ENCODE results near the gene WFIKKN2. TPM values are rescaled to one million over a fixed set of nuclear protein-coding genes. Genes with fewer than 3 reads are reported as not detected.

WFIKKN2 gene
- total RNA-seq, 1 experiment from 2014 or later = not detected

- no TSS peak for BruUV-seq (replicated peaks)
- H3K9me3 ChIP-seq (ENCODE audit: low read depth, low read length, poor library complexity, severe bottlenecking) = no peaks in the 10 kb centered on the region
- peaks cover 24% of the 10 kb centered on the region for H3K36me3 ChIP-seq (ENCODE audit: insufficient read depth, low read length, poor library complexity, severe bottlenecking)
- POLR2A ChIA-PET (ENCODE audit: low non-redundant PET) = interaction anchor here (0.5 to 1.1 kb wide), 11 partner anchors 31 to 423 kb away, joined by 3 to 18 read pairs (median 4); partner anchors contain the start of gene WFIKKN2
- peak; percentile 96 for DNase-seq (ENCODE audit: low spot score)
- H3K4me3 ChIP-seq (ENCODE audit: low read depth, low read length, poor library complexity, severe bottlenecking) = peak within 1 kb of the TSS; percentile 58
- H3K4me1 ChIP-seq (ENCODE audit: insufficient read depth, low read length, poor library complexity, severe bottlenecking) = peaks cover 6% of the 10 kb centered on the region
- CTCF ChIA-PET = interaction anchor here (0.5 to 1.7 kb wide), 5 partner anchors 9 to 387 kb away, joined by 3 to 12 read pairs (median 5); no protein-coding TSS in a partner anchor
- no peaks in the 10 kb centered on the region for H3K27me3 ChIP-seq (replicated peaks; ENCODE audit: insufficient read depth, low read depth, low read length, poor library complexity)
- peak within 1 kb of the TSS; percentile 95 for H3K27ac ChIP-seq (ENCODE audit: low read depth, low read length, poor library complexity, severe bottlenecking)
- intact Hi-C loops (cut with micrococcal nuclease; ENCODE audit: unreplicated experiment) = loop anchor here (5.0 kb wide), 3 partner anchors 46 to 301 kb away; partner anchors contain the start of genes NME1 and NME2
- TF ChIP-seq EZH2 (IDR thresholded peaks at IDR 0.05; ENCODE audit: borderline replicate concordance, low read depth, low read length, poor library complexity, severe bottlenecking) (no peak), CTCF (conservative IDR thresholded peaks at IDR 0.05; ENCODE audit: low read depth, low read length) (no peak)
Measured at GRCh38 chr17:50866261-50866949, 31.0 kb downstream of the WFIKKN2 start, which contains the start of gene TOB1. TOB1 (minus strand) TSS chr17:50866354; CDS start chr17:50864017, 2,337 bp downstream.

- POLR2A ChIA-PET (ENCODE audit: low non-redundant PET) = interaction anchor here (0.6 kb wide), 1 partner anchor 13 kb away, joined by 4 read pairs; no protein-coding TSS in a partner anchor
- TF ChIP-seq EZH2 (IDR thresholded peaks at IDR 0.05; ENCODE audit: borderline replicate concordance, low read depth, low read length, poor library complexity, severe bottlenecking) (no peak), CTCF (conservative IDR thresholded peaks at IDR 0.05; ENCODE audit: low read depth, low read length) (no peak)
- Histone ChIP-seq H3K4me1 (ENCODE audit: insufficient read depth, low read length, poor library complexity, severe bottlenecking) (peaks cover 6% of the 10 kb centered on the region), H3K4me3 (ENCODE audit: low read depth, low read length, poor library complexity, severe bottlenecking) (peak overlapping the region; percentile 58), H3K27ac (ENCODE audit: low read depth, low read length, poor library complexity, severe bottlenecking) (peak overlapping the region; percentile 95), H3K27me3 (replicated peaks; ENCODE audit: insufficient read depth, low read depth, low read length, poor library complexity) (no peaks in the 10 kb centered on the region), H3K36me3 (ENCODE audit: insufficient read depth, low read length, poor library complexity, severe bottlenecking) (peaks cover 19% of the 10 kb centered on the region), H3K9me3 (ENCODE audit: low read depth, low read length, poor library complexity, severe bottlenecking) (no peaks in the 10 kb centered on the region)
- BruUV-seq (replicated peaks) = no TSS peak
- intact Hi-C loops (cut with micrococcal nuclease; ENCODE audit: unreplicated experiment) = loop anchor here (5.0 kb wide), 3 partner anchors 45 to 300 kb away; partner anchors contain the start of genes NME1 and NME2
- CTCF ChIA-PET = interaction anchor here (1.6 kb wide), 2 partner anchors 15 to 84 kb away, joined by 4 to 5 read pairs; no protein-coding TSS in a partner anchor
- DNase-seq (ENCODE audit: low spot score) = peak; percentile 83
Measured at GRCh38 chr17:50866950-50867362, 31.6 kb downstream of the WFIKKN2 start.

- Histone ChIP-seq H3K4me1 (ENCODE audit: insufficient read depth, low read length, poor library complexity, severe bottlenecking) (peaks cover 6% of the 10 kb centered on the region), H3K9me3 (ENCODE audit: low read depth, low read length, poor library complexity, severe bottlenecking) (no peaks in the 10 kb centered on the region), H3K36me3 (ENCODE audit: insufficient read depth, low read length, poor library complexity, severe bottlenecking) (peaks cover 13% of the 10 kb centered on the region), H3K4me3 (ENCODE audit: low read depth, low read length, poor library complexity, severe bottlenecking) (peak overlapping the region; percentile 58), H3K27me3 (replicated peaks; ENCODE audit: insufficient read depth, low read depth, low read length, poor library complexity) (no peaks in the 10 kb centered on the region), H3K27ac (ENCODE audit: low read depth, low read length, poor library complexity, severe bottlenecking) (peak overlapping the region; percentile 95)
- peak; percentile 97 for DNase-seq (ENCODE audit: low spot score)
- ChIA-PET CTCF (interaction anchor here (1.6 kb wide), 2 partner anchors 15 to 85 kb away, joined by 4 to 5 read pairs; no protein-coding TSS in a partner anchor), POLR2A (ENCODE audit: low non-redundant PET) (interaction anchor here (0.6 kb wide), 1 partner anchor 14 kb away, joined by 4 read pairs; no protein-coding TSS in a partner anchor)
- intact Hi-C loops (cut with micrococcal nuclease; ENCODE audit: unreplicated experiment) = loop anchor here (5.0 kb wide), 3 partner anchors 45 to 300 kb away; partner anchors contain the start of genes NME1 and NME2
- no peak for TF ChIP-seq CTCF (conservative IDR thresholded peaks at IDR 0.05; ENCODE audit: low read depth, low read length)
- TF ChIP-seq EZH2 (IDR thresholded peaks at IDR 0.05; ENCODE audit: borderline replicate concordance, low read depth, low read length, poor library complexity, severe bottlenecking) = no peak
- TSS peak; percentile 81 for BruUV-seq (replicated peaks)
Measured at GRCh38 chr17:50867363-50868139, 32.2 kb downstream of the WFIKKN2 start.
